Fibroblast of the conjunctiva (primary cell): Measurements from ENCODE around the gene RAD51AP2.
"Not testable (repeated sequence)": the region's sequence is repeated elsewhere in the genome, so short reads cannot be mapped to it uniquely, and the experiment has no call there.

ENCODE experiments used
- DNase-seq: peaks from one replicate; pipeline ENCODE4 v3.0.0-alpha.2; 2010; ENCODE audit warnings: low read depth

Gene RAD51AP2

DNA sequence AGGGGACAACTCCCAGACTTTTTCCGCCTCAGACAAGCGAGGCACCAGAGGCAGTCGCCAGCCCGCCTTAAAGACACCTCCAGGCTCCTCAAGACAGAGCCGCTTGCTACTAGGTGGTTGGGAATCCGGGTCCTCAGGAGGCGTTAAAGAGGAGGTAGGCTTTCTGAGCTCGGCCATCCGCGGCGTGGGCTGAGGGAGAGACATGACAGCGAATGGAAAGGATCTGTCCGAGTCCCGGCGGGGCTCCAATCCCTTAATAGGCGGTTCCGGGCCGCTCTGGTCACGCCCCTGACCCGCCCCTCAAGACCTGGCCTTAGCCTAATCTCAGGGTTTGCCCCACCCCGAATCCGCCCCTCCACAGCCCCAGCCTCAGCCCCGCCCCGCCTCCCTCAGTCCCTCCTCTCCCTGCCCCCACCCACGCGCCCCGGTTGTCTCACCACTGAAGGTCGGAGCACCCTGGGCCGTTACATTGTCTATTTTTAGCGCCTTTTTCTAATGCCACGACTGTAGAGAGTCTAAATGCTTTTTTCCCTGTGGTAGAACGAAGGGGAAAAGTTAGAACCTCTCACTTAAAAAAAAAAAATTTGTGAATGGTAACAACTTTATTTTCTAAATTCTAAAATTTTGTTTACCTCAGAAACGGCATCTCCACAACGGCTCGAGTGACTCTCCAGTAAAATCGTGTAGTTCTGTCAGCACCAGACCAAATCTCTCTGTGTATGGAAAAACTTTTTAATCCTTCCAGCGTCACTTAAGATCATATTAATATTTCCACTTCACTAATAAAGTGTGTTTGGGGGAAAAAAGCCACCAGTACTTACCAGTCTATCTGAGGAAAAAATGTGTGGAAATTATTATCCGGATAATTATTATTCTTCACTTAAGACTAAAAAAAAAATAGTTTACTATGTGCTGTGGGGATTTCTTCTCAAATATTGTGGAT lies at the start of gene RAD51AP2:
RAD51AP2 (minus strand) TSS at position 229 of the 943 bp plus-strand sequence; CDS start at position 204, 25 bp downstream.
- peak; percentile 61 for DNase-seq

- DNase-seq: not testable (repeated sequence)
Observed at GRCh38 chr2:17565726-17566125, 47.5 kb upstream of the RAD51AP2 start.

DNA sequence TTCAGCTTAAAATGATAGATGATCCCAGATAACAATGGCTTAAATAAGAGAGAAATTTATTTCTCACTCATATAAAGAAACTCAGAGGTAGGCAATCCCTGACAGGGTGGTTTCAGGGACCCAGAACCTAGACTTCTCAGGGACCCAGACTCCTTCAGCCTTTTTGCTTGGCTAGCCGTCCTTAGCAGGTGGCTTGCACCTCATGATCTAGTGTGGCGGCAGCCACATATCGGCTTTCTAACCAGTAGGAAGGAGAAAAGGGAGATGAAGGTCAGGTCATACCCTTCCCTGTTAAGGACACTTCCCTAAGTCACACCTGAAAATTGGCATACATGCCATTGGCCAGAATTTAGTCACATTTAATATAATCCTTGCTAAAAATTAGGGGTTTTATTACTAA lies 40.6 kb upstream of the RAD51AP2 start:
- no peak for DNase-seq

- DNase-seq: no peak
Observed at GRCh38 chr2:17558053-17558452, 39.8 kb upstream of the RAD51AP2 start.

DNA sequence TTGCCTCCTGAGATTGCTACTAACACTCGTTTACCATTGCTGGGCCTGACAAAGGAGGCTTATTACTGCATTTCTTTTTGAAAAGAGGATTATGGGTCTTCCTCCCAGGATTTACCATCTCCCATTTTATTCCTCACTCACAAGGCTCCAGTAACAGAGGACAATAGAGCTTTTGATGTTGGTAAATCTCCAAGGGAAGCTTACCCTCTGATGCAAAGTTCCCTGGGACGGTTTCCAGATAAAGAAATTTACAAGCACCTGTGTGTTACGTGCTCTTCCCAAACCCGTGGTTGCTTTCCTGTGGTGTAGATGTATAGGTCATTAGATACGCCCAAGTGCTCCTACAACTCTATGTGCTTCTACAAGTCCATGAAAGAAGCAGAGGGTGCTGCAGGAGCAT lies 39.4 kb upstream of the RAD51AP2 start:
- no peak for DNase-seq

GRCh38 chr2:17555150-17555549 lies 36.9 kb upstream of the RAD51AP2 start:
- DNase-seq: no peak

GRCh38 chr2:17550907-17551306 lies 32.7 kb upstream of the RAD51AP2 start:
- no peak for DNase-seq

GRCh38 chr2:17547737-17548136 lies 29.5 kb upstream of the RAD51AP2 start:
- DNase-seq: no peak

- no peak for DNase-seq
Observed at GRCh38 chr2:17547237-17547636, 29.0 kb upstream of the RAD51AP2 start.

GRCh38 chr2:17545680-17546613 lies 27.7 kb upstream of the RAD51AP2 start:
- DNase-seq: no peak

DNA sequence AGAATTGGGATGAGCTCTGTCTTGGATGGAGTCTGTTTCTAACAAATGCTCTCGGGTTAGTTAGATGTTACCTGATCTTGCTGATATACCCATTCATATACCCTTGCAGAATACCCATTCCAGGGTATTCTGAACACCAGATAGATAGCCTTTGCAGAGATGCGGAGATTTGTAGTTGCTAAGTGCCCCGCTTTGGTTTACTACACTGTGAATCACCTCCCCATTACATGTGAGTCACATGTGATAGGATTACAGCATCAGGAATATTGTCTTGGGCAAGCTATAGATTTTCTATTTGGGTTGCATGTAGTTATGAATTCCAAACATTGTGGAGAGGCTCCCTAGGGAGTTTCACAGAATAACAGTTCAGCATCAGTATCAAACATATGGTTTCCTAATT lies 26.0 kb upstream of the RAD51AP2 start:
- peak; percentile 67 for DNase-seq

DNA sequence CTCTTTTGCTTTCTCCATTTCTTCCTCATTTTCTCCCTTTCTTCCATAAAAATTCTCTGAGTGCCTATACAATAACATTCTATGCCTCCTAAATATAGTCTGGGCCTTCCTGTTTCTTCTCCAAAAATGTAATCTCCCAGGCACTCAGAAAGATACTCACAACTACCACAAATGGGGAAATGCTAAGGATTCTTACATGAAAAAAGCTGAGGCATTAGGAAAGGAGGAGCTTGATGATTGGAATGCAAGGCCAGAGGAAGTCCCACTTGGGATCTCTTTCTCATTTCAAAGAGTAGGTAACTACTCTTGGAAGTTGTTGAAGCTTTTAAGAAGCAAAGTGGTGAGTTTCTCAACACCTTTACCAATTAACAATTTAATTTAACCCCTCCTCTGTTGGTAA lies 25.6 kb upstream of the RAD51AP2 start:
- DNase-seq: no peak

DNA sequence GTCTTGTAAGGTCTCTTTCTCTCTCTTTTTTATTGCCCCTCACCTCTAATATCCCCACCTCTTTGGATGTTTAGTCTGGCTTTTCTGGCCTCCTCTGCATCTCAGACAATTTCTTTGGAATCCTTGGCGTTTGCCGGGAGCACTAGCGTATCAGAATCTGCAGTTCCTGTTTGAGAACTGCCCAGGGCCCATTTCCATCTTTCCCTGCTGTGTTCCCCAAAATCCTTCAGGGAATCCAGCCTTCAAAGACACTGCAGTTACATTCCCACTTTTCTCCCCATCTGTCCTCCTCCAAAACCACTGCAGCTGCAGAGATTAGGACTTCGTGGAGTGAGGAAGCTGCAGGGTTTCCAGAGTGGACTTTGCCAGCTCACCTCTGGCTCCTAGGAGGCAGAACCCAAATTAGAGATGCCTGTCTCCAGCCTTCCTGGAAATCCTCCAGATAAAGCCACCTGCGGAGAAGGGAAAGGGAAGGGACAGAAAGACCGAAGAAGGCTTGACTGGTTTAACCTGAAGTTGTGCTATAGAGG lies 25.0 kb upstream of the RAD51AP2 start:
- DNase-seq: no peak

GRCh38 chr2:17542471-17542870 lies 24.2 kb upstream of the RAD51AP2 start:
- DNase-seq: no peak

DNA sequence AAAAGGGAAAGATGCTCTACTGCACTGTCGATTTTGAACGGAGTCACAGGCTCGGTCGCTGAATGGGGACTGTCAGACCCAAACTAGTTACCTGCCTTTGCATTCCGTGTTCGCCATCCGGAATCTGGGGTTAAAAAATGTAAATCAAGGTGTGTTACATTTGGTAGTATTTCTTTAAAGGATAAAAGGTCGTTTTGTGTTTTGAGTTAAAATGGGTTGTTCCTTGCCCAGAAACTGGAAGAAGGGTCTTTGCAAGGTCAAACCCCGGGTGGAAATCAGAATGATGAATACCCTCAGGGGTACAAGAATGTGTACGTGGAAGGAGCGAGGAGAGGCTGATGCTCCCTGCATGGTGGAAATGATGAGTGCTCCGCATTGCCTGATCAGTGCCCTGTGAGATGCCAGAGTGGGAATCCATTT lies 23.3 kb upstream of the RAD51AP2 start:
- no peak for DNase-seq

GRCh38 chr2:17540813-17541530 lies 22.7 kb upstream of the RAD51AP2 start:
- DNase-seq: no peak

DNA sequence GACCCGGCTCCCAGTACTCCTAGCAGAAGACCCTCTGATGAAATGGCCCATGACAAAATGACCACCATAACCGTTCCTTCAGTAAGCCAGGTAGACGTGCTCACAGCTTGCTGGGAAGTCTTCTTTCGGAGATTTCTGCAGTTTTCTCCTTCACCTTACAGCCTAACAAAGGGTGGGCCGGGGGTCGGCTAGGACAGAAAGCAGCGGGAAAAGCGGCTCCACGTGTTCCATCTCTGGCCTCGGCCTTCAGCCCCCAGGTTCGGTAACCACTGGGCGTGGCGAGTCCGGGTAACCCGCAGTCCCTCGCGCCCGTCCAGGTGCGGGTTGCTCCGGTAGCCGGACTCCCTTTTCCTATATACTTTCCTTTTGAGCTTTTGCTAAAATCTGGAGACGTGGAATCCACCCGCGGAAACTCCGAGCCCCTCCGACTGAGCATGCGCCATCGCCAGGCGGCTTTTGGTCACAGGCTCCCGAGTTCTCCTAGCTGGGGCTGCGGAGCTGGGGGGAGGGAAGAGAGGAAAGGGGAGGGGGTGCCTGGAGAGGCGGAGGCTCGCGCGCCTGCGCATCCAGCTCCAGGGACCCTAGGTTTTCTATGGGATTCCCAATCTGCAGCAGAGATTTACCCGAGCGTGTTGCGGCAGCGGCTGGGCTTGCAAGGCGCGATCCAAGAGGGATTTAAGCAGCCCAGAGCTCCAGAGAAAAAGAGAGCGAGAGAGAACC lies 22.0 kb upstream of the RAD51AP2 start, which contains the start of gene VSNL1:
VSNL1 (plus strand) TSS at position 604 of the 720 bp plus-strand sequence. CDS start 51,379 bp downstream, outside the sequence.
- DNase-seq: peak; percentile 63

DNA sequence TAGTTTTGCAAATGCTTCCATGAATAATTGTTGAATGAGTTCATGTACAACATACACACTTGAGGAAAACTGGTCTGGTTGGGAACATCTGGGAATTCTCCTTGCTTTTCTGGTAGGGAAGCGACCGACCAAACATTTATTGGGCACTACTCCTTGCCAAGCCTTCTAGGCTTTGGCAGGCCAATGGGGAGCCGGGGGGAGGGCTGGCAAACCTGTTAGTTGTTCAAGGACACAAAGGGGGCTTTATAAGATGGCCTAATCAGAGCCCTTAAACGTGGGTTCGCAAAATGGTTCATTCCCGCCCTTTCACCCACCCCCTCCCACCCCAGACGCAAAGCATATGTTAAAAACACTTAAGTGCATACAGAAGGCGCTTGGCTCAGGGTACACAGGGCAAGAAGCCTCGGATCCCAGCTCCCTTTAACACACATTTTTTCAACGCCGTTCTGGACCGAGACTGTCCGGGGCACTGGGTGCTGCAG lies 21.4 kb upstream of the RAD51AP2 start:
- no peak for DNase-seq

DNA sequence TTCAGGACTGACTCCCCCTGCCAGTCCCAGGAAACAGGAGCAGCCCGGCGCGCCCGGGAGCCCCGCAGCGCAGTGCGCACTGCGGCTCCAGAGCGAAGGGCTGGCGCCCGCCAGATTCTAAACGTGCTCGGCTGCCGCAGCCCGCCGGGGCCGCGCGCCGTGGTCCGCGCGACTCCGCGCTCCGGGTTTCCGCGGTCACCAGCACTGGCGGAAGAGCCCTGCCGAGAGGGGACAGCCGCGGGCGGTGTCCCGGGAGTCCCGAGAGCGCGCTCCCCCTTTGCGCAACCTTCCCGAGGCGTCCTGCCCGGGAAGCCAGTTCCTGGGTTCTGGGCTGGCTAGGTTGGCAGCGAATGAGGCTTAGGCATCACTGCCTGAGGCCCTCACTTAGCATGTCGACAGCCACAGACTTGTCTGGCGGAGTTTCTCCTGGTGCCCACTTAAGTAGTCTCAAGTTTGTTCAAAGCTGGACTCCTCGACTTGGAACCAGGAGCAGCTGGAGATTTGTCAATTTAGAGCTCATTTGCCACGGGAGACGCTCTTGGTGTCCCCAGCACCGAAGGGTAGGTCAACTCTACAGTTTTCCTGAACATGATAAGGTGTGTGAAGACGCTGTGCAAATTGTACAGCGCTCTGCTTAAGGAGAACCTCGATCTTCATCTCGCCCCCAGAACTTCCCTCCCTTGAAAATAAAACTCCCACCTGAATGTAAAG lies 20.8 kb upstream of the RAD51AP2 start:
- peak; percentile 32 for DNase-seq
